HCT116 (cell line): Measurements from ENCODE around the gene RTKN2.

ENCODE experiments used
- EZH2 ChIP-seq: fragments of 200-600 bp; sonication (generic); IDR thresholded peaks from 2 replicates; pipeline ENCODE4 v1.6.1; 2017; ENCODE audit warnings: antibody characterized with exemption, mixed run types
- EZH2phosphoT487 ChIP-seq: fragments of 200-600 bp; IDR thresholded peaks from 2 replicates; pipeline ENCODE4 v1.6.1; 2018; ENCODE audit warnings: antibody characterized with exemption, borderline replicate concordance
- POLR2A ChIP-seq: IDR thresholded peaks from 2 replicates; pipeline ENCODE4 v1.7.0; 2011; ENCODE audit warnings: borderline replicate concordance; ENCODE audit not compliant: insufficient read depth, insufficient read length; ENCODE audit errors: extremely low read depth
- RAD21 ChIP-seq: IDR thresholded peaks from 2 replicates; pipeline ENCODE4 v1.6.1; 2012; ENCODE audit warnings: low read depth, mild to moderate bottlenecking
- TCF7L2 ChIP-seq: IDR thresholded peaks from 2 replicates; pipeline ENCODE4 v1.7.0; 2011; ENCODE audit warnings: borderline replicate concordance, inconsistent platforms; ENCODE audit not compliant: insufficient read depth, insufficient read length; ENCODE audit errors: extremely low read depth
- TF ChIP-seq, protein P1 (sequence below), 3 experiments: fragments of 200-600 bp in 1 of 3; sonication (generic) in 1 of 3; IDR thresholded peaks in 2 of 3; conservative IDR thresholded peaks in 1 of 3; 2 replicates each; pipeline ENCODE4 v1.5.1; 2012 to 2017; ENCODE audit warnings: low read depth in 2 of 3, low read length in 2 of 3, antibody characterized with exemption in 1 of 3, borderline replicate concordance in 1 of 3, control low read depth in 1 of 3, mild to moderate bottlenecking in 1 of 3, mixed read lengths in 1 of 3, mixed run types in 1 of 3, moderate library complexity in 1 of 3; ENCODE audit not compliant: insufficient read depth in 1 of 3
- TF ChIP-seq, protein P2 (sequence below): IDR thresholded peaks from 2 replicates; pipeline ENCODE4 v1.6.1; 2012; ENCODE audit warnings: low read depth
- TF ChIP-seq, protein P3 (sequence below): IDR thresholded peaks from 2 replicates; pipeline ENCODE4 v1.6.1; 2012
- TF ChIP-seq, protein P4 (sequence below): IDR thresholded peaks from 2 replicates; pipeline ENCODE4 v1.6.1; 2011; ENCODE audit warnings: mild to moderate bottlenecking, low read length, moderate library complexity; ENCODE audit not compliant: insufficient replicate concordance; ENCODE audit errors: extremely low read depth

DNA sequence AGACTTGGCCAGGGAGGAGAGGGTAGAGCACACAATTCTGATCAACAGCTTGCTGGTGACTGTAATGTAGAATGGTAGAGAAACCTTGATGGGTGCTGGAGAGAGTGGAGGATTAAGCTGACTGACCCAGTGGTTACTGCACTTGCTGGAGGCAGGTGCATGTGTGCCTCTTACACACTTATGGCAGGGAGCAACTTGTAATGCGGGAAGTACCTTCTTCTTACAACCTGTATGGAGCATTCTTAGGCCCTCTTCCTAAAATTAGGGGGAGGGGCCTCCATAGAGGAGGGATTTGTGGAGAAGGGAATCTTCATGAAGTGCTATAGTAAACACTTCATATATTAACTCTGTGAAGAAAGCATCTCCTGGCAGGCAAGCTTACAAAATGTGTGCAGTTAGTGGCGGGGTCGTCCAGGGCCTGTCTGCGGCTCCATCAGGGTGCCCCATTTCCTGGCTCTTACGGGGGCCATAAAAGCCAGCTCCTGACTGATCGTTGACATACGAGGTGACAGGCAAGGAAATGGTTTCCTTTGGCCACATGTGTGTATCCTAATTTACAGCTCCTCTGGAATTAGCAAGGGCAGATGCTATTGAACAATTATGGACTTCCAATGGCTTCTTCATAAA, 113.5 kb downstream of the RTKN2 start:
- TF ChIP-seq EZH2 (no peak), POLR2A (no peak), EZH2phosphoT487 (no peak), RAD21 (no peak), TCF7L2 (no peak)
- TF ChIP-seq, protein P1, sequence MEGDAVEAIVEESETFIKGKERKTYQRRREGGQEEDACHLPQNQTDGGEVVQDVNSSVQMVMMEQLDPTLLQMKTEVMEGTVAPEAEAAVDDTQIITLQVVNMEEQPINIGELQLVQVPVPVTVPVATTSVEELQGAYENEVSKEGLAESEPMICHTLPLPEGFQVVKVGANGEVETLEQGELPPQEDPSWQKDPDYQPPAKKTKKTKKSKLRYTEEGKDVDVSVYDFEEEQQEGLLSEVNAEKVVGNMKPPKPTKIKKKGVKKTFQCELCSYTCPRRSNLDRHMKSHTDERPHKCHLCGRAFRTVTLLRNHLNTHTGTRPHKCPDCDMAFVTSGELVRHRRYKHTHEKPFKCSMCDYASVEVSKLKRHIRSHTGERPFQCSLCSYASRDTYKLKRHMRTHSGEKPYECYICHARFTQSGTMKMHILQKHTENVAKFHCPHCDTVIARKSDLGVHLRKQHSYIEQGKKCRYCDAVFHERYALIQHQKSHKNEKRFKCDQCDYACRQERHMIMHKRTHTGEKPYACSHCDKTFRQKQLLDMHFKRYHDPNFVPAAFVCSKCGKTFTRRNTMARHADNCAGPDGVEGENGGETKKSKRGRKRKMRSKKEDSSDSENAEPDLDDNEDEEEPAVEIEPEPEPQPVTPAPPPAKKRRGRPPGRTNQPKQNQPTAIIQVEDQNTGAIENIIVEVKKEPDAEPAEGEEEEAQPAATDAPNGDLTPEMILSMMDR (IDR thresholded peaks at IDR 0.05 in 2 of 3, conservative IDR thresholded peaks at IDR 0.05 in 1 of 3; ENCODE audit: borderline replicate concordance in 1 of 3, insufficient read depth in 1 of 3, low read depth in 2 of 3, low read length in 2 of 3): no peak
- TF ChIP-seq, protein P2, sequence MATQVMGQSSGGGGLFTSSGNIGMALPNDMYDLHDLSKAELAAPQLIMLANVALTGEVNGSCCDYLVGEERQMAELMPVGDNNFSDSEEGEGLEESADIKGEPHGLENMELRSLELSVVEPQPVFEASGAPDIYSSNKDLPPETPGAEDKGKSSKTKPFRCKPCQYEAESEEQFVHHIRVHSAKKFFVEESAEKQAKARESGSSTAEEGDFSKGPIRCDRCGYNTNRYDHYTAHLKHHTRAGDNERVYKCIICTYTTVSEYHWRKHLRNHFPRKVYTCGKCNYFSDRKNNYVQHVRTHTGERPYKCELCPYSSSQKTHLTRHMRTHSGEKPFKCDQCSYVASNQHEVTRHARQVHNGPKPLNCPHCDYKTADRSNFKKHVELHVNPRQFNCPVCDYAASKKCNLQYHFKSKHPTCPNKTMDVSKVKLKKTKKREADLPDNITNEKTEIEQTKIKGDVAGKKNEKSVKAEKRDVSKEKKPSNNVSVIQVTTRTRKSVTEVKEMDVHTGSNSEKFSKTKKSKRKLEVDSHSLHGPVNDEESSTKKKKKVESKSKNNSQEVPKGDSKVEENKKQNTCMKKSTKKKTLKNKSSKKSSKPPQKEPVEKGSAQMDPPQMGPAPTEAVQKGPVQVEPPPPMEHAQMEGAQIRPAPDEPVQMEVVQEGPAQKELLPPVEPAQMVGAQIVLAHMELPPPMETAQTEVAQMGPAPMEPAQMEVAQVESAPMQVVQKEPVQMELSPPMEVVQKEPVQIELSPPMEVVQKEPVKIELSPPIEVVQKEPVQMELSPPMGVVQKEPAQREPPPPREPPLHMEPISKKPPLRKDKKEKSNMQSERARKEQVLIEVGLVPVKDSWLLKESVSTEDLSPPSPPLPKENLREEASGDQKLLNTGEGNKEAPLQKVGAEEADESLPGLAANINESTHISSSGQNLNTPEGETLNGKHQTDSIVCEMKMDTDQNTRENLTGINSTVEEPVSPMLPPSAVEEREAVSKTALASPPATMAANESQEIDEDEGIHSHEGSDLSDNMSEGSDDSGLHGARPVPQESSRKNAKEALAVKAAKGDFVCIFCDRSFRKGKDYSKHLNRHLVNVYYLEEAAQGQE: no peak
- TF ChIP-seq, protein P3, sequence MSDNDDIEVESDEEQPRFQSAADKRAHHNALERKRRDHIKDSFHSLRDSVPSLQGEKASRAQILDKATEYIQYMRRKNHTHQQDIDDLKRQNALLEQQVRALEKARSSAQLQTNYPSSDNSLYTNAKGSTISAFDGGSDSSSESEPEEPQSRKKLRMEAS: no peak
- TF ChIP-seq, protein P4, sequence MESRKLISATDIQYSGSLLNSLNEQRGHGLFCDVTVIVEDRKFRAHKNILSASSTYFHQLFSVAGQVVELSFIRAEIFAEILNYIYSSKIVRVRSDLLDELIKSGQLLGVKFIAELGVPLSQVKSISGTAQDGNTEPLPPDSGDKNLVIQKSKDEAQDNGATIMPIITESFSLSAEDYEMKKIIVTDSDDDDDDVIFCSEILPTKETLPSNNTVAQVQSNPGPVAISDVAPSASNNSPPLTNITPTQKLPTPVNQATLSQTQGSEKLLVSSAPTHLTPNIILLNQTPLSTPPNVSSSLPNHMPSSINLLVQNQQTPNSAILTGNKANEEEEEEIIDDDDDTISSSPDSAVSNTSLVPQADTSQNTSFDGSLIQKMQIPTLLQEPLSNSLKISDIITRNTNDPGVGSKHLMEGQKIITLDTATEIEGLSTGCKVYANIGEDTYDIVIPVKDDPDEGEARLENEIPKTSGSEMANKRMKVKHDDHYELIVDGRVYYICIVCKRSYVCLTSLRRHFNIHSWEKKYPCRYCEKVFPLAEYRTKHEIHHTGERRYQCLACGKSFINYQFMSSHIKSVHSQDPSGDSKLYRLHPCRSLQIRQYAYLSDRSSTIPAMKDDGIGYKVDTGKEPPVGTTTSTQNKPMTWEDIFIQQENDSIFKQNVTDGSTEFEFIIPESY: no peak
